HG03139 (cell line): ENCODE measurements around the gene BPIFB2.

Source experiments
- ATAC-seq: cut with Tn5 transposase; IDR thresholded peaks from one replicate; pipeline ENCODE4 v1.9.1; 2021; ENCODE audit not compliant: unreplicated experiment

The BPIFB2 gene

GRCh38 chr20:33065785-33066184 lies 58.3 kb downstream of the BPIFB2 start:
- ATAC-seq, result no peak

DNA sequence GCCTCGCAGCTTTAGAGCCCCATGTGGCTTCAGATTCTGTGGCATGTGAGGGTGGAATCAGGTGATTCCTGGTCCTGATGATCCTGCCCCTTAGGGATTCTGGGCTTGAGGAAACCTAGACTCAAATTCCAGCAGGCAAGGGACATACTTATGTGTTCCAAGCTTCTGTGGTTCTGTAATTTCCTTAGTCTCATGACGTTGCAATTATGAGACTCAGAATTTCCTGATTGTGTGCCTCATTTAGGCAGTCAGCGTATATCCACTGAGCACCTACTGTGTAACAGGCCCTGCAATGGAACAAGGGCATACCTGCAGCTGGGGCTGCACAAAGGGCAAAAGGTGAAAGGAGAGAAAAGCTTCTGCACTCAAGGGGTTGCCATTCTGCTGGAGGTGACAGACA lies 60.3 kb downstream of the BPIFB2 start:
- no peak for ATAC-seq

- no peak for ATAC-seq
Observed at GRCh38 chr20:33068251-33068939, 60.9 kb downstream of the BPIFB2 start.

DNA sequence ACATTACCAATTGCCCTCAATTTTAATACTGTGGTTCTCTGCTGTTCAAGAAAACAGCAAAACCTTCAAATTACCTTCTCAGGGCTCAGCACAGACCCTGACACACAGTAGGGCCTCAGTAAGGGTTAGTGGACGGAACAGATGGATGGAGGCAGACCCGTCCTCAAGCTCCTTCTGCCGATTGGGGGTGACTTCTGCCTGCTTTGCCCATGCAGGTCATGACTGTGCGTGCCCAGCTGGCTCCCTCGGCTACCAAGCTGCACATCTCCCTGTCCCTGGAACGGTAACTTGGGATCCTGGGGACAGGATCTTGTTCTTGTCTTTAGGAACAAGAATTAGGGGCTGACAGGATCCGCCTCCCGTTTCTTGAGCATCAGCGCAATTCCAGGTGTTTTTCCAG lies 62.2 kb downstream of the BPIFB2 start:
- ATAC-seq, result no peak

DNA sequence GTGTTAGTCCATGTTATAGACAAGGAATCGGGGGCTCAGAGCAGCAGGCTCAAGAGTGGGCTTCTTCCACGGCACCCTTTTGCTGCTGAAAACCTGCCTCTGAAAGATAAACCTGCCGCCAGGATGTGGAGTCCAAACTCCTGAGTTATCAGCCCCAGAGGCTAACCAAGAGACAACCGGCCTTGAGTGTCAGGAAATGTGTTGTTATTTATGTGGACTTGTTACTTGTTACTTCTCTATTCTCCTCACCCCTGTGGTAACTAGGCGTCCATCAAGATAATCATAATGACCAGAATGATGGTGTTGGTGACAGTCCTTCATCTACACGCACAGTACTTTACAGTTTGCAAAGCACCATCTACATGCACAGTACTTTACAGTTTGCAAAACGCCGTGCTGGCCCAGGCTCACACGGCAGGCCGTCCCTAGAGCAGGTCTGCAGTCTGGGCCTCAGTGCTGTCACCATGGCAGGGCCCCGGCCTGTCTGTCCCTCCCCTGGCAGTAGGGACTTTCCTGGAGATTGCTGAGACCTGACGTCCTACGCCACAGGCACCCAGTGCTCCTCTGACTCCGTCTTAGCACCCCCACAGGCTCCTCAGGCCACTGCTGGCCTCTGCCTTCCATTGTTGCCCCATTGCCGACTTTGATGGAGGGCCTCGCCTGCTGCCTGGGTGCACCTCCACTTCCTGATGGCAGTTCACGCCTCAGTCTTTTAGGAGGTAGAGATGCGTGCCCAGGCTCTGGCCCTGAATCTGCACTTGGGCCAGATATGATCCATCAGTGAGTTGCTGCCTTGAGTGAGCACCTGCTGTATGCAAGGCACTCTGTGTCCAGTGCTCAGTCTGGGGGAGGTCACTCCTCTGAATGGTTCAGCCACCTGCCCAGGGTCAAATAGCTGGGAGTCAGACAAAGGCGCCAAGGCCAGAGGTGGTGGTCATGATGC lies 62.9 kb downstream of the BPIFB2 start:
- no peak for ATAC-seq

DNA sequence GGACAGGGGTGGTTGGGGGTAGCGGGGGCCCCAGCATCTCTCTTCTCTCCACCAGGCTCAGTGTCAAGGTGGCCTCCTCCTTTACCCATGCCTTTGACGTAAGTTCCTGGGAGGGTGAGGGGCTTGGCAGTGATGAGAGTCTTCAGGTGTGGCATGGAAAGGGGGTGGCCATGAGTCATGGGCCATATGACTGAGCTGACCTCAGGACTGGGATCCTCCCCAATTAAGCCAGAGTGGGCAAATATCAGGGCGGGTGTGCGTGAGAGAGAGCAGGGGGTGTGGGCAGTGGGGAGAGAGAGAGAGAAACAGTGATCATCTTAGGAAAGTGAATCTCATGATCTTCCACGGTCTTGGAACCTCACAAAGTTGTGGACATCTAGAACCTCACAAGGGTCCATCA lies 63.7 kb downstream of the BPIFB2 start:
- no peak for ATAC-seq

DNA sequence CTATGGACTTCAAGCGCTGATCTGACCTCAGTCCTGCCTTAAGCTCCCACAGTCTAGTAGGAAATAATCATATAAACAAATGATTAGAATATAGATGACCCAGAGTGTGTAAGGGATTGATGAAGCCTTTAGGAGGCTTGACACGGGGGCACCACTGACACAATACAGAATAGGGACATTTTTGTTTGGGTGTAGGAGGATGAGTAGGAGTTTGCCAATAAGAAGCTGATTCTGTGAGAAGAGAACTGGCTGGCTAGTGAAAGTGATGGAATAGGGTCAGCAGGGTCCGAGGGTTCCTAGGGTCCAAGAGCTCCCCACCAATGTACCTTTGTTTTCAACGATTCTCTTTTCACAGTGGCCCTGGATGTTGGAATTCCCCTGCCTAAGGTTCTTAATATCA lies 64.9 kb downstream of the BPIFB2 start:
- ATAC-seq, result no peak

GRCh38 chr20:33072813-33073212 lies 65.3 kb downstream of the BPIFB2 start:
- no peak for ATAC-seq
